Measurements from ENCODE around the gene ZNF587B.
"Not testable (repeated sequence)": the region's sequence is repeated elsewhere in the genome, so short reads cannot be mapped to it uniquely, and the experiment has no call there.

Gene ZNF587B

GRCh38 chr19:57830071-57830602, at the start of gene ZNF587B:
TSS of gene ZNF587B (plus strand) at chr19:57830299. CDS start at chr19:57830529, 230 bp downstream.
- DNase-seq (ENCODE audit: low read depth): no peak

DNA sequence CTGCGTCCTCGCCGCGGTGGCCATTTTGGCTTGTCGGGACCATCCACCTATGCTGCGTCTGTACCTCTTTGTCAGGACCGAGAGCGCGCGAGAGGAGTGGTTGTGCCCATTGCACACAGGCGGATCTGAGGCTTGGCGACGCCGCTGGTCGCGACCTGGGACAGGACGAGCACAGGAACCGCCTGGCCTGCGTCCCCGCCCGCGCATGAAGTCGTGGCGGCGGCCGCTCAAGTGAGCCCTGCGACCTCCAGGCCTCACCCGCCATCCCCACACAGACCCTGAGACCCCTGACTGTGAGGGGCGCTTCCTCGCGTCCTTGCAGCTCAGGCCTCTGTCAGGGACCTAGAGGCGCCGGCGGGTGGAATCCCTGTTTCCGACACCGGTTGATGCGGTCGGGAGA, 43.8 kb upstream of the ZNF587B start:
- no peak for DNase-seq (ENCODE audit: low read depth)

GRCh38 chr19:57786906-57787305, 43.2 kb upstream of the ZNF587B start:
- no peak for DNase-seq (ENCODE audit: low read depth)

DNA sequence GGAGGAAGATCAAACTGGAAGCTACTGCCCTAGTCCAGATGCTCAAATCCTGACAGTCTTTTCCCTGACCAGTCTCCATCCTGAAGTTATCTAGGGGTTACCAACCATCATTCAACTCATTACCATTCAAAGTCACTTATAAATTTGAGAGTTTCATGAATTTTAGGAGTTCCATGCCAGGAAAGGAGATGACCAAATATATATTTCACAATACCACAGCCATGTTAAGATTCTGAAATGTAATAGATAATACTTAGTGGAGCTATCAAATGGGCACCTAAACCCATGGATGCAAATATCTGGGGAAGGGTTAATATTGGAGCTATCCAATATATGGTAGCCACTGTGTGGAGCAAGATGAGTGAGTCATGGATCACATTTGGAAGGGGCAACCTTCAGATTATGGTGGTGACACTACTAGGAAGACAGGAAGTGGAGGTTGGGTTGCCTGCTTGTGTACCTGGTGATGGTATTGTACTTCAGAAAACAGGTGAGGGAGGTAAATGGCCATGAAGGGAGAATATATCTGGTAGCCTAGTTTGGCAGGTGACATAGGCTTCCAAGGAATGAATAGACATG, 41.9 kb upstream of the ZNF587B start:
- no peak for DNase-seq (ENCODE audit: low read depth)

GRCh38 chr19:57789288-57789687, 40.8 kb upstream of the ZNF587B start:
- no peak for DNase-seq (ENCODE audit: low read depth)

DNA sequence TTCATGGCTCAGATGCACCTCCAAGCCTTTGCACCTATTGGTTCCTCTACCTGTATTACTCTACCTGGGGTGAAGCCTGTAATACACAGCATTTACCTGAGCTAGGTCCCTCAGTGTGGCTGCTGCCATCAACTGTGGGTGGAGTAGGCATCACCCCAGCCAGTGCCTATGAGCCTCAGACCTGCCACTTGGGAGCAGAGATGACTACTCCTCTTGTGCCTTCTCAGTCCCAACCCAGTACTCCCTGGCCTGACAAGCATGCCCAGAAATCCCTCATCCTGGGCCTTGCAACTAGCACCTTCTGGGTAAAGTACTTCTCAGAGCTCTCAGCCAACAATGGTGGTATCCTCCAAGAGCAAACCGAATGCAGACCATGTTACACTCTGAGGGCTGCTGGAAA, 33.5 kb upstream of the ZNF587B start:
- not testable (repeated sequence) for DNase-seq (ENCODE audit: low read depth)

- DNase-seq (ENCODE audit: low read depth): no peak
Measured at GRCh38 chr19:57800696-57801095, 29.4 kb upstream of the ZNF587B start.

- no peak for DNase-seq (ENCODE audit: low read depth)
Measured at GRCh38 chr19:57802269-57802668, 27.8 kb upstream of the ZNF587B start.

DNA sequence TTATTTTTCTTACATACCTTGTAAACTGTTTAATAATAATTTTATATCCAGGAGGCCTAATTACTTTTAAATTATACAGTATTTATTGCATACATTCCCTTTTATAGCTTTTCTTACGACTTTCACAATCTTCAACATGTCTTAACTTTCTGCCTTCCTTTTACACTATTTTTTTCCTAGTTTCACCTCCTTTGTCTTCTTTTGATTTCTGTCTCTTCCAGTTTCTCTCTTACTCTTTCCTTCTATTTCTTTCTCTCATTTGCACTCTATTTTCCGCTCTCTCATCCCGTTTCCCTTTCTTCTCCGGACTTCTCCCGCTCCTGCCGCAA, 26.9 kb upstream of the ZNF587B start:
- DNase-seq (ENCODE audit: low read depth): no peak

DNA sequence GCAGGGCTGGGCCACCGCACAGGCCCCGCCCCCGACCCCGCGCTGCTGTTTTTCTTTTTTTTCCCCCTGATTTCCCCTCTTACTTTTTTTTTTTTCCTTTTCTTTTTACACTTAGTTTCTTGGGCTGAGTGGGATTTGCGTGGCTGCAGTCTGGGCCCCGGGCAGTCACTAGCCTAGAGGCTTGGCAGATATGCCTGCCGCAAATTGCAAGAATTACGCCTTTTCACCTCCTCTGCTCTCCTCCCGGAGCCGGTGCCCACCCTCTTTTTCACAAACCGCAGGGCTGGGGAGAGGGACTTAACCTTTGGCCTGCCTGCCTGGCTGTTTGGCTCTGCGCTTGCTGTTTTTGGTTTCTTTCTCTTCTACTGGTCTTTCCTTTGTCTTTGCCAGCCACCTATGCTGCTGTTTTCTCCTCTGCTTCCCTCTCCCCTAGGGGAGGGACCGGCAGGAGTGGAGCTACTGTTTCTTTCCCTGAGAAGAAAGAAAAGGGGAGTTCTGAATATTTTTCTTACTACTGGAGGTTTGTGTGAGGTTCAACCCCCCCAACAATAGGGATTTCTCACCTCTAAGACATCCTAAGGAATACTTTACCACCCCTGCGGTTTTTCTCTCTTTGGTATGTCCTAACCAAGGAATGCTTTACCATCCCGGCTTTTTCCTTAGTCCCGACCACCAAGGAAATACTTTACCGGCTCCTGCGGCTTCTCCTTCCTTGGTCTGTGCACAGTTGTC, 26.3 kb upstream of the ZNF587B start:
- no peak for DNase-seq (ENCODE audit: low read depth)

- DNase-seq (ENCODE audit: low read depth): no peak
Measured at GRCh38 chr19:57807541-57807940, 22.6 kb upstream of the ZNF587B start.

DNA sequence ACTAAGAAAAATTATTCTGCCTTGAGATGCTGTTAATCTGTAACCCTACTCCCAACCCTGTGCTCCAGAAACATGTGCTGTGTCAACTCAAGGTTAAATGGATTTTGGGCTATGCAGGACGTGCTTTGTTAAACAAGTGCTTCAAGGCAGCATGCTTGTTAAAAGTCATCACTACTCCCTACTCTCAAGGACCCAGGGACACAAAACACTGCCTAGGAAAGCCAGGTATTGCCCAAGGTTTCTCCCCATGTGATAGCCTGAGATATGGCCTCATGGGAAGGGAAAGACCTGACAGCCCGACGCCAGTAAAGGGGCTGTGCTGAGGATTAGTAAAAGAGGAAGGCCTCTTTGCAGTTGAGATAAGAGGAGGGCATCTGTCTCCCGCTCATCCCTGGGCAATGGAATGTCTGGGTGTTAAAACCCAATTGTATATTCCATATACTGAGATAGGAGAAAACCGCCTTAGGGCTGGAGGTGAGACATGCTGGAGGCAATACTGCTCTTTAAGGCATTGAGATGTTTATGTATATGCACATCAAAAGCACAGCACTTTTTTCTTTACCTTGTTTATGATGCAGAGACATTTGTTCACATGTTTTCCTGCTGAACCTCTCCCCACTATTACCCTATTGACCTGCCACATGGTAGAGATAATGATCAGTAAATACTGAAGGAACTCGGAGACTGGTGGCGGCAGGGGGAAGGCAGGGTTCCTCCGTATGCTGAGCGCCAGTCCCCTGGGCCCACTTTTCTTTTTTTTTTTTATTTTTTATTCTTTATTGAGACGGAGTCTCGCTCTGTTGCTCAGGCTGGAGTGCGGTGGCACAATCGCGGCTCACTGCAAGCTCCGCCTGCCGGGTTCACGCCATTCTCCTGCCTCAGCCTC, 19.4 kb upstream of the ZNF587B start:
- not testable (repeated sequence) for DNase-seq (ENCODE audit: low read depth)

DNA sequence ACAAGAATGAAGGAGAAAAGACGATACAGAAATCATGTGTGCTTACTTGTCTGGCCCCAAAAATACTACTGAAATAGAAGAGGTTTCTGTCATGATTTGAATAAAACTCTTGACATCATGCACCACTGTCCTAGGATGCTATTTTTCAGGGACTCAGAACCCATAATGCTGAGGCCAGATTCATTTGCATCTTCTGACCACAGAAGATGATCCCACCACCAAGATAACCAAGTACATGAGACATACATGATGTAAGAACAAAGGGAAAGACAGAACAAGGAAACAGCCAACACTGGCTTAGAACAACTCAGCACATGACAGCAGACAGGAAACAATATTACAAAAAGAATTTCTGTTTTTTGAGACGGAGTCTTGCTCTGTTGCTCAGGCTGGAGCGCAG, 17.9 kb upstream of the ZNF587B start:
- no peak for DNase-seq (ENCODE audit: low read depth)

- not testable (repeated sequence) for DNase-seq (ENCODE audit: low read depth)
Measured at GRCh38 chr19:57812975-57813820, 16.9 kb upstream of the ZNF587B start.

DNA sequence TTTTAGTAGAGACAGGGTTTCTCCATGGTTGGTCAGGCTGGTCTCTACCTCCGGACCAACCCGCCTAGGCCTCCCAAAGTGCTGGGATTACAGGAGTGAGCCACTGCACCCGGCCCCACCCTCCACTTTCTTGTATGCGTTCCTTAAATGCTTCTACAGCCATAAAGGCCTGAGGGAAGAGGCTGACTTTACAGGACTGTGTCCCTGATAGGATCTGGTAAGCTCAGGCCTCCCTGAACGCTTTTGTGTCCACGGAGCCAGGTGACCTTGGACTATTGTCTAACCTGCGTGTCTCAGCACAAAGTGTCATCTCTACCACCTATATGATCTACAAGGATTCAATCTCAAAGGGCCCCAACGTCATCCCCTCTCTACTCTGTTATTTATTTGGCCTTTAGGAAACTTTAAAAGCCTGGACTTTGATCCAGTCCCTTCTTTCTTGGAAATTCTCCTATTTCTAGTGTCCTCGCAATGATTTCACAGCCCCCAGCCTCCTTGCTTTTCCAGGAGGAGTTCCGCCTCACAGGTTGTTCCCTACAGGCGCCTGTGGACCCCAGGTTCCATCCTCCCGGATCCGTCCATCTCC, 16.1 kb upstream of the ZNF587B start:
- no peak for DNase-seq (ENCODE audit: low read depth)

- peak; percentile 56 for DNase-seq (ENCODE audit: low read depth)
Measured at GRCh38 chr19:57814505-57815246, 15.4 kb upstream of the ZNF587B start, which contains the start of gene ZNF552. TSS of gene ZNF552 (minus strand) at chr19:57814913. CDS start at chr19:57814743, 170 bp downstream.

DNA sequence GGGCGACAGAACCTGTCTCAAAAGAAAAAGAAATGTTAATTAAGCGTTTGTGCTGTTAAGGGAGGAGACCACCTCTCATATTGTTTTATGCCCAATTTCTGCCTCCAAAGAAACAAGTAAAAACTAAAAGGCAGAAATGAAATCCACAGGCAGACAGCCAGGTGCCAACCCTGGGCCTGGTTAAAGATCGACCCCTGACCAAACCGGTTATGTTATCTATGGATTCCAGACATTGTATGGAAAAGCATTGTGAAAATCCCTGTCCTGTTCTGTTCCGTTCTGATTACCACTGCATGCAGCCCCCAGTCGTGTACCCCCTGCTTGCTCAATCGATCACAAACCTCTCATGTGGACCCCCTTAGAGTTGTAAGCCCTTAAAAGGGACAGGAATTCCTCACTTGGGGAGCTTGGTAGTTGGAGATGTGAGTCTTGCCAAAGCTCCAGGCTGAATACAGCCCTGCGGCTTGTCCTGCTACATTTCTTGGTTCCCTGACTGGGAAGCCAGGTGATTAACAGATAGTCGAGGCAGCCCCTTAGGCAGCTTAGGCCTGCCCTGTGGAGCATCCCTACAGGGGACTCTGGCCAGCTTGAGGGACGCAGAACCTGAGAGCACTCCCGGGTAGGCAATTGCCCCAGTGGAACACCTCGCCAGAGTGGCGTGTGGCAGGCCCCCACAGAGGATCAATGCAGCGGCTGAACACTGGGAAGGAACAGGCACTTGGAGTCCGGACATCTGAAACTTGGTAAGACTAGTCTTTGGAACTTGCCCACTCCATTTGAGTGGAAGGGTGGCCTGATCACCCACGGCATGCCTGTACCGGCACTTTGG, 14.6 kb upstream of the ZNF587B start:
- DNase-seq (ENCODE audit: low read depth): no peak

DNA sequence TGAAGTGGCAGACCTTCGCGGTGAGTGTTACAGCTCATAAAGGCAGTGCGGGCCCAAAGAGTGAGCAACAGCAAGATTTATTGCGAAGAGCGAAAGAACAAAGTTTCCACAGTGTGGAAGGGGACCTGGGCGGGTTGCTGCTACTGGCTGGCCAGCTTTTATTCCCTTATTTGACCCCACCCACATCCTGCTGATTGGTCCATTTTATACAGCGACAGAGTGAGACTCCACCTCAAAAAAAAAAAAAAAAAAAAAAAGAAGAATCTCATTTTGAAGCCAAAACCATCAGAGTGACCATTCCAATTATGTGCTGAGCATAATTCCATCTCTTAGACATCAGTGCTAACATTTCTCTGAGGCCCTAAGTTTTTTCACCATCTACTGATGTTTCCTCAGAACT, 13.4 kb upstream of the ZNF587B start:
- no peak for DNase-seq (ENCODE audit: low read depth)

DNA sequence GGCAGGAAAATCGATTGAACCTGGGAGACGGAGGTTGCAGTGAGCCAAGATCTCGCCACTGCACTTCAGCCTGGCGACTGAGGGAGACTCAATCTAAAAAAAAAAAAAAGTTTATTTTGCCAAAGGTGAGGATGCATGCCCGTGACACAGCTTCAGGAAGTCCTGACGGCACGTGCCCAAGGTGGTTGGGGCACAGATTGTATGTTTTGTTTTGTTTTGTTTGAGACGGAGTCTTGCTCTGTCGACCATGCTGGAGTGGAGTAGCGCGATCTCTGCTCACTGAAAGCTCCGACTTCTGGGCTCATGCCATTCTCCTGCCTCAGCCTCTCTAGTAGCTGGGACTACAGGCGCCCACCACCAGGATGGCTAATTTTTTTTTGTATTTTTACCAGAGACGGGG, 12.1 kb upstream of the ZNF587B start:
- DNase-seq (ENCODE audit: low read depth): no peak

GRCh38 chr19:57818378-57818777, 11.7 kb upstream of the ZNF587B start:
- no peak for DNase-seq (ENCODE audit: low read depth)
